ENCODE data around the gene SLC47A2. TPM values are rescaled to one million over a fixed set of nuclear protein-coding genes. Genes with fewer than 3 reads are reported as not detected.

The SLC47A2 gene
- total RNA-seq, 4 donors from 2014 or later = not detected

- Histone ChIP-seq H3K27ac (peak overlapping the region; percentile 96 to 99 (median 98)), H3K36me3 (peaks cover 0 to 12% (median 0%) of the 10 kb centered on the region in 3 donors), H3K9me3 (no peaks in the 10 kb centered on the region), H3K4me1 (peaks cover 0 to 57% (median 39%) of the 10 kb centered on the region in 4 donors), H3K4me3 (peak overlapping the region; percentile 61 to 91 (median 74)), H3K27me3 (no peaks in the 10 kb centered on the region)
- no peak for TF ChIP-seq POLR2A (IDR thresholded peaks at IDR 0.05)
- WGBS, 2 donors = 0% methylated on average over 2 of the region's 2 CpGs
- no peak for DNase-seq (ENCODE audit: low spot score in 2 of 2)
Measured at GRCh38 chr17:19649274-19649541, 67.2 kb downstream of the SLC47A2 start.

- Histone ChIP-seq H3K27ac (peak within 1 kb of the TSS; percentile 96 to 99 (median 98)), H3K9me3 (no peaks in the 10 kb centered on the region), H3K4me3 (peak within 1 kb of the TSS; percentile 61 to 91 (median 74)), H3K36me3 (peaks cover 0 to 7% (median 0%) of the 10 kb centered on the region in 3 donors), H3K4me1 (peaks cover 0 to 57% (median 39%) of the 10 kb centered on the region in 4 donors), H3K27me3 (no peaks in the 10 kb centered on the region)
- peak; percentile 95 to 97 for DNase-seq (ENCODE audit: low spot score in 2 of 2)
- TF ChIP-seq CTCF (IDR thresholded peaks at IDR 0.05) = peak; percentile 24 to 62 (median 33)
- peak; percentile 93 to 95 for TF ChIP-seq POLR2A (IDR thresholded peaks at IDR 0.05)
- TF ChIP-seq EP300 (IDR thresholded peaks at IDR 0.05) = peak; percentile 54 to 97
- WGBS, 2 donors = 0% methylated on average over 18 to 37 of the region's 71 CpGs
Measured at GRCh38 chr17:19648475-19649273, 67.7 kb downstream of the SLC47A2 start, which contains the start of gene ALDH3A2. ALDH3A2 (plus strand) TSS chr17:19648751; CDS start chr17:19648972, 221 bp downstream.

GRCh38 chr17:19647697-19648474 is 68.5 kb downstream of the SLC47A2 start:
- DNase-seq (ENCODE audit: low spot score in 2 of 2) = peak; percentile 42 to 64
- Histone ChIP-seq H3K36me3 (no peaks in the 10 kb centered on the region), H3K9me3 (no peaks in the 10 kb centered on the region), H3K4me3 (peak overlapping the region; percentile 61 to 91 (median 74)), H3K27me3 (no peaks in the 10 kb centered on the region), H3K4me1 (peaks cover 0 to 52% (median 39%) of the 10 kb centered on the region in 4 donors), H3K27ac (peak overlapping the region; percentile 96 to 99 (median 98))
- TF ChIP-seq POLR2A (IDR thresholded peaks at IDR 0.05) (no peak), CTCF (IDR thresholded peaks at IDR 0.05) (no peak), EP300 (IDR thresholded peaks at IDR 0.05) (no peak)
- WGBS, 2 donors = 0 to 1% methylated on average over 36 to 37 of the region's 37 CpGs

- Histone ChIP-seq H3K27ac (peak overlapping the region; percentile 96 to 99 (median 98)), H3K27me3 (no peaks in the 10 kb centered on the region), H3K4me3 (peak overlapping the region in 3 of 4 donors; percentile 61 to 85 (median 64)), H3K4me1 (peaks cover 0 to 43% (median 32%) of the 10 kb centered on the region in 4 donors), H3K9me3 (no peaks in the 10 kb centered on the region), H3K36me3 (no peaks in the 10 kb centered on the region)
- DNase-seq (ENCODE audit: low spot score in 2 of 2) = no peak
- WGBS, 2 donors = 68 to 69% methylated on average over 4 of the region's 4 CpGs
- TF ChIP-seq POLR2A (IDR thresholded peaks at IDR 0.05) (no peak), CTCF (IDR thresholded peaks at IDR 0.05) (no peak), EP300 (IDR thresholded peaks at IDR 0.05) (no peak)
Measured at GRCh38 chr17:19646788-19647696, 69.3 kb downstream of the SLC47A2 start.

- H3K9me3 ChIP-seq = no peaks in the 10 kb centered on the region
- H3K27me3 ChIP-seq = no peaks in the 10 kb centered on the region
- peak in 1 of 2 donors; percentile 39 for DNase-seq (ENCODE audit: low spot score in 2 of 2)
- WGBS, 2 donors = 36% methylated on average over 4 of the region's 4 CpGs
- no peak overlapping the region for H3K4me3 ChIP-seq
- TF ChIP-seq EP300 (IDR thresholded peaks at IDR 0.05) (no peak), POLR2A (IDR thresholded peaks at IDR 0.05) (no peak), CTCF (IDR thresholded peaks at IDR 0.05) (peak; percentile 38 to 52 (median 44))
- H3K27ac ChIP-seq = peak overlapping the region in 1 of 4 donors; percentile 98
- H3K4me1 ChIP-seq = peaks cover 0 to 30% (median 21%) of the 10 kb centered on the region in 4 donors
- no peaks in the 10 kb centered on the region for H3K36me3 ChIP-seq
Measured at GRCh38 chr17:19645734-19646201, 70.6 kb downstream of the SLC47A2 start.
